GM11168 (cell line): ENCODE results near the gene PDE4D.

Experiments
- in situ Hi-C: fragments of 300-500 bp; cut with MboI; formaldehyde crosslinking; loops from one replicate; pipeline ENCODE4 v1.12.0; 2022; ENCODE audit warnings: low sequenced_read_pairs; ENCODE audit not compliant: unreplicated experiment

PDE4D gene

DNA sequence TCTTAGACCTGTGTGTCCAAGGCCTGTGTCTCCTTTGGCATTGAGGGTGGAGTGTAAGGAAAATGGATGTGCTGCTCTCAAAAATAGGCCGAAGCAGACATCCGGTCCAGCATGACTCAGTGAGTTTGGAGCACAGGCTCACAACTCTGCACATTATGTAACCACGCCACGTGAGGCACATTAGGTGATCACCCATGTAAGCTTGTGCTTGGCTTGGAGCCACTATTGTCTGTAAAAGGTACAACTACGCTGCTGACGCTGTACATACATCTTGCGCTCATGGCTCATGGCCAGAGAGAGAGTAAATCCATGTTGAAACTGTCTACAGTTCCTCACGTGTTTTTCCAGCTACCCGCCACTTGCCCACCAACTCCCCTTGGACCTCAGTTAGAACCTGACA, 177.5 kb downstream of the PDE4D start:
- in situ Hi-C loops: no loop called here

DNA sequence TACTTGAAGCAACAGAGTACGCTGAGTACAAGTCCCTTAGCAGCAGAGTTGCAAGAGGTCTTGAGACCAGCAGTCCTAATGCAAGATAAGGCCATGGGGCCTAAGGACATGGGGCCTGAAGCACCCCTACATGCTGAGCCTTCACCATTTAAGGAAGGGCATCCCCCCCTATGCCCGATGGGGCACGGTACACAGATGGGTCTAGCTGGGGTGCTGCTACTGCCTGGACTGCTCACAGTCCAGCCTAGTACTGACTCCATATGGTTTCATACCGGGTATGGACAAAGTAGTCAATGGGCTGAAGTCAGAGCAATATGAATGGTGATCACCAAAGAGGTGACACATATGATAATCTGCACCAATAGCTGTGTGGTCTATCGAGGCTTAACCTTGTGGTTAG, 178.3 kb downstream of the PDE4D start:
- in situ Hi-C loops: no loop called here

DNA sequence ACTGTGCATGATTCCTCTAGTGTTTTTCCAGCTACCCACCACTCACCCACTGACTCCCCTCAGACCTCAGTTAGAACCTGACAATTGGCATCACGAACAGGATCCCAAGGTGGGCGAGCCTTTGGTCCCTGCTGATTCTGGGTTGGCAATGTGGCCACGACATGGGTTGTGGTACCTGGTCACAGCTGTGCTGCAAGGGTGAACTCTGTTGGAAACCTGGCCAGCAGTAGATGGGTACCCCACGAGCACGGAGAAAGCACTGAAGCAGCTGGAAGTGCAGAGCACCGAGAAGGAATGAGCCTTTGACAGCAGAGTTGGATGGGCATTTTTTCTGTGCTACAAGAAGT, 180.1 kb downstream of the PDE4D start:
- in situ Hi-C loops: no loop called here

DNA sequence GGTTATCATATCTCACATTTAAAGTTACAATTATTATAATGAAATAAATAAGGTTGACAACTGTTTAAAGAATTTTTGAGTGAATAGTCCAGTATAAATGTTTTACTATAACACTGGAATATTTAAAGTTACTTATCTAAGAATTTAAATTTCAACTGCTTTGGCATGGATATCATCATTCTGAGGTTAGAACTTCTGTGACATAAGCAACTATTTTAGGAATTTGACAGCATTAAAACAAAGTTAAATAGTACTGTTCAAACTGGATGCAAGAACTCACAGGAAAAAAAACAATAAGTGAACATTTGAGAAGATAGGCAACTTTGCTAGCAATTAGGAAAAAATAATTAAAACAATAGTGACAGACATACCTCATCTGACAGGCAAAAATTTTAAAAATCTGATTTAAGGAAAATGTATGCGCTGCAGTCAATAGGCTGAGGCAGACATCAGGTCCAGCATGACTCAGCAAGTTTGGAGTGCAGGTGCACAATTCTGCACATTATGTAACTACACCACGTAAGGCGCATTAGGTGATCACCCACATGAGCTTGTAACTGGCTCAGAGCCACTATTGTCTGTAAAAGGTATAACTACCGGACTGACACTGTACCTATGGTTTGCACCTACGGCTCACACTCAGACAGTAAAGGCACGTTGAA, 180.6 kb downstream of the PDE4D start:
- in situ Hi-C loops: no loop called here

DNA sequence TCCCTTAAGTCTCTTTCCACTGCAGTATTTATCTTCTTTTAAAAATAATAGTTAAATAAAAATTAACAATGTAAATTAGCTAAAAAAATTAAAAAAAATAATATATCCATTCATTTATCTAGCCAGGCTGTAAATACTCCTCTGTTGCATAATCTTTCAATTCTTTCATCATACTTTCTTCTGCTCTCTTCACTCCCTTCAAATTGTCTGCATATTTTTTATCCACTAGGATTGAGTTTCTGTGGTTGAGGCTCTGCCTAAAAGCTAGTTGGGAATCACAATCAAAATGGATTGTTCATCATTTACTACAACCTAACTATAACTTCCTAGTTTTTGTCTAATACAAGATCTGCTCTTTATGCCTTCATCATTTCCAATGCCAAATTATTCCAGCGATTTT, 182.2 kb downstream of the PDE4D start:
- in situ Hi-C loops: no loop called here

DNA sequence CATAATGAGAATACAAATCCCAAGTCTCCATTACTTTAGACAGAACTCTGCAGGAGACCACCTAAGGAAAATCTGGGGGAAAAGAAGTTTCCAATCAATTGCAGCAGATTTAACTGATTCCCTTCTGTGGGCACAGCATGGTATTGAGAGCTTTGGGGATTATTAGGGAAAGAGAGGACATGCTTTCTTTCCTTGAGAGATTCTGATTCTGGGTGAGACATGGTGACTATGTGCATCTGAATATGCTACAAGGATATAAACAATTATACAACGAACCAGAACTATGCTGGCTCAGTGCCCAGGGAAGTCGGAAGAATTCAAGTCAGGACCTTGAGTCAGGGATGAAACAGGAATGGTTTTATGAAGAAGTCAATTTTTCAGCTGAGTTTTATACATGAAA, 183.7 kb downstream of the PDE4D start:
- in situ Hi-C loops: no loop called here

DNA sequence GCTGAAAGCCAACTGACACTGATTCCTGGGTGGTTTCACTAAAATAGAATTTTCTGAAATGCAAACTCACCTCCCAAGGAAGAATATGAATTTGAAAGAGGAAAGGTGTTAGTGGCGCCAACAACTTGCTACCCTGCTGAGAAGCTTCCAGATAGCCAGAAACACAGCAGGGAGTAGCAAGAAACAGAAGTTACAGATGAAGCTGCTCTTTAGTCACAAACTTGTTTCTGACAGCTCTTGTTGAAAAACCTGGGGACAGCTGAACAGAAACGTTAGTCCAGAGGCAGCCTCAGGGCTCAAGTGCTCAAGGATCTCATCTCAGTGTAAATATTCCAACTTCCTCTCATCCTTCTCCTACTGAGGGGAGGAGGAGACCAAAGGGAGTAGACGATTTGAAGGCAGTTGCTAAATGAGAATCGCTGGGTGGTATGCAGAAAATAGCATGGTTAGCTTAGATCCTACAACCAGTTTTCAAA, 184.1 kb downstream of the PDE4D start:
- in situ Hi-C loops: no loop called here

DNA sequence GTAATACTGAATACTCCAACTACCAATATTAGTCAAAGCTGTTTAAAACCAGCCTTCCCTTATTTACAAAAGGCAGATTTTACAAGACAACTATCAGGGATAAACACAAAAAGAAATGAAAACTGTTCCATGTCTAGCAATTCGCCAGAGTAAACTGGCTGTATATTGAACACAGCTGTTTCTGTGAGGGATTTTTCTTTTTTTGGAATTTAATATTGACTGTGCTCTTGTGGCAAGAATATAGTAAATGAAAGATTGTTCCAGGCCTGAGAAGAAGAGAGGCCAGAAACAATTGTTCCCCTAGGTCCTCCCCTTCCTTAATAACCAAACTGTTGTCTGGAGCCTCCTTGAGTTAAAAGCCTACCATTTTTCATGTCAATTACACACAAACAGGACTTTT, 188.6 kb downstream of the PDE4D start:
- in situ Hi-C loops: no loop called here

DNA sequence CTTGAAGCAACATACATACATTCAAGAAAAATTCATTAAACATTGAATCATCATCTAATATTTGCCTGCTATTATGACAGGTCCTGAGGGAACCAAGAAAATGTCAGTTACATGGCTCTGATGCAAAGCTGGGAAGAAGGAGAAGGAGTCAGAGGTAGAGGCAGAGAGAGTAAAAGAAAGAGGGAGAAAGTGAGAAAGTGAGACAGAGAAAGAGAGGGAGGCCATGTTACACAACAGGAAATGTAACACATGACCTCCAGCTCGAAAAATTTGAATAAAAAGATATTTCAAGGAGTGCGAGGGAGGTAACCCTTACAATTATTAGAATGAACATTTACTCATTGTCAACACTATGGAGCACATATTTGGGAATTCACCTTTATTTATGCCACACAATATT, 189.7 kb downstream of the PDE4D start:
- in situ Hi-C loops: no loop called here

DNA sequence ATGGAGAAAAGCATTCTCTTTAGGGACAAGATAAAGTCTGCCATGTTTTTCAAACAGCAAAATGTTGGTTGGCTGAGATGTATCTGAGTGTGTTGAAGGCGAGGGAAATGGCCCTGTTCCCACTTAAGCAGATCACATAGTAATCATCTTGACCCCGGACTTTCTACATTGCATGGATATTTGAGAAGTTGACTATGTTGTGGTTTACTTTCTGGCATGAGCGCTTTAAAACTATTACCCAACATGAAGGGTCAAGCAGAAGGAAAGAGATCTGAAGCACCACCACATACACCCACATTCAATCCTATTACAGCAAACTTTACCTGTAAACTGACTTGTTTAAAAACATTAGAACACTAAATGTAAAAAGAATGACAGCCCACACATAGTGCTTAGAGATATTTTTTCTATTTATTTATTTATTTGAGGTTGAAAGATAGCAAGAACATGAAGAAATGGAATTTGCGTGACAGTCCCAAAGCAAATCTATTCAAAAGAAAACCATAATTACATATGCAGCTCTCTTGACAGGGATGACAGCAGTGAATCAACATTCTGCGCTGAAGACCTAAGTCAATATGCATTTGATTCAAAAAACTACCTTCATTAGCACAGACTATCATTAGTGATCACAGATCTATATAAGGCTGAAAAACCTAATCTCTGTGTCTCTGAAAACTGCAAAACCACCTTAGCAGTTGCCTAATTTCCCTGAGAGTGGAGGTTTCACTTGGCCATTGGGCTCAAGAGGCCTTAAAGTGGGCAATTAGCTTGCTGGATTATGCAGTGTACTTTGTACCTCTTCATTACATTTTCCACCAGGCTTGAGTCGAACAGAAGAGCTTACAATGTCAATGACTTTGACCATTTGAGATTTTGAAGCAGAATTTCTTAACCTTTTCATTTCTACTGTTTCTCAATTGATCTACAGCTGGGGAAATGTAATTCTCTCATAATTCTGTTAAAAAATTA, 195.0 kb downstream of the PDE4D start:
- in situ Hi-C loops: no loop called here

DNA sequence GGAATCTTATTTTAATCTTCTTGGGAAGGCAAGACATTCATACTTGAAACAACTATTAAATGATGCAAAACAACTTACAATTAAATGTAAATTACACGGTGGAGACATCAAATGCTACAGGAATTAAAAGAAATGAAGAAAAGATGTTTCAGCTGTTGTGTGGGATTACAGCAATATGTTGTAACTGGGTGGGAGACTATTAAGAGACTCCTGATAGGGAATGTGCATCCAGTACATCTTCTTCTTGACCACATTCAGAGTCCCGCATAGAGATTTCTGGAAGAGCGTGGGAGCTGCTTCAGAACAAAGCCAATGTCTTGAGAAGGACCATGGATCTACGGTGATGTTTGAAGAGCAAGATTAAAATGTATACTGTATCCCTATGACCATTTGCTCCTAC, 199.1 kb downstream of the PDE4D start:
- in situ Hi-C loops: no loop called here

DNA sequence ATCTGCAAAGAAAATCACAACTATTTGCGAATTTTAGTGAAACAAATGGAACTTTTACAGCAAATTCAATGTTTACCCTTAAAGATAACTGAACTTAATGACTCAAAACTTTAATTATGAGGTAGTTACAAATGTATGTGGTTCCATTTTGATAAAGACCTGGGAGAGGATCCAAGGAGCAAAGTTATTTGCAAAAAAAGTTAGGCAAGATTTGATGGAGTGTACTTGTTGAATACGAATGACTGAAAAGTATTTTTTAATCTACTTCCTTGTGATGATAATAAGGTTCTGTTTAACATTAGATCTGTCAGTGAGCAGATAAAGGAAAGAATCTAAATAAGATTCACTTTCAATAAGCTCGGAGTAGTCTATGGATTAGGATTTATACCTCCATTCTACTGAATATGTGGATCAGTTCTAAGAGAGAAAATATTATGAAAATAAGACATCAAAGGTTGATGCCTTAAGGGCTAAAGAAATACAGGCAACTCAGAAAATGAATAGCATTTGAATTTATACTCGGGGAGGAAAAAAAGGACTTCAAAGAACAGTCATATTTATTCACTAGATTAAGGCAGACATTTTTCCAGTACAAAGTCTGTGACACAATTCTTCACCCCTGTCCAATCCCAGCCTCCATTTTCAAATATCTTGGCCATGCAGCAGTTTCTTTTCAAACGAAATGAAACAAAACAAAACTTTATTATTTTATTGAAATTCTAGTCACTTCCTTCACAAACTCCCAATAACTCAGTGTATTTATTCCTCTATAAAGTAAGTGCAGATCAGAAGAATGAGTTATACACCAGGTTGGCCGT, 199.8 kb downstream of the PDE4D start:
- in situ Hi-C loops: no loop called here

DNA sequence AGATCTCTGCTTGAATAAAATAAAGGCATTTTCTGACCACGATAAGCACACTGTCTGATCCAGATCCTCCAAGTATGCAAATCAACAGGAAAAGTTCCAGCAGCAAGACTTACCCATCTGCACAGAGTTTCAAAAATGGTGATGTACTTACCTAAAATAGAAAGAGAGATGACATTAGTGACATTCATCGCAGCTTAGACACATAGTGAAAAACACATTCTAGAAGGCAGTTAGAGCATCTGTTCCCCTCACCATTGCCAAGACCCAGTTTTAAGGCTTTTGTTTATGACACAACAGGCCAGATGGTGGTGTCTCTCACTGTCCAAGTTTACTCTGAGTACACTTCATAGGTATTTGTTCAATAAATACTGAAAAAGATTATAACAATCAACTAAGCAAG, 207.7 kb downstream of the PDE4D start:
- in situ Hi-C loops: loop anchor here (10.0 kb wide), 1 partner anchor 301 kb away; no protein-coding TSS in a partner anchor

DNA sequence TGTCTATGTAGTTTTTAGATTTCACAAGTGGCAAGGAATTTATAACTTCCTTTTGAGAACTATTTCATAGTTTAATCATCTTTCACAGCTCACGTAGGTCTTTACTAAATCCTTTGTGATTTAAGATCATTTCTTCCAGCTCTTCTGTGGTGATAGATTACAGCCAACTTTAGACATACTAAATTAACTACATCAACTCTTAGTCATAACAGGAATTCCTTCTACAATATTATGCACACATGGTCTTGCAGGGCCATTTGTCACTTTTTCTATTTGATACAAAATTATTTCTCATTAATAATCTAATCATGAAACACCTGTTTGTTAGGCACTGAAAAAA, 208.4 kb downstream of the PDE4D start:
- in situ Hi-C loops: loop anchor here (10.0 kb wide), 1 partner anchor 300 kb away; no protein-coding TSS in a partner anchor

DNA sequence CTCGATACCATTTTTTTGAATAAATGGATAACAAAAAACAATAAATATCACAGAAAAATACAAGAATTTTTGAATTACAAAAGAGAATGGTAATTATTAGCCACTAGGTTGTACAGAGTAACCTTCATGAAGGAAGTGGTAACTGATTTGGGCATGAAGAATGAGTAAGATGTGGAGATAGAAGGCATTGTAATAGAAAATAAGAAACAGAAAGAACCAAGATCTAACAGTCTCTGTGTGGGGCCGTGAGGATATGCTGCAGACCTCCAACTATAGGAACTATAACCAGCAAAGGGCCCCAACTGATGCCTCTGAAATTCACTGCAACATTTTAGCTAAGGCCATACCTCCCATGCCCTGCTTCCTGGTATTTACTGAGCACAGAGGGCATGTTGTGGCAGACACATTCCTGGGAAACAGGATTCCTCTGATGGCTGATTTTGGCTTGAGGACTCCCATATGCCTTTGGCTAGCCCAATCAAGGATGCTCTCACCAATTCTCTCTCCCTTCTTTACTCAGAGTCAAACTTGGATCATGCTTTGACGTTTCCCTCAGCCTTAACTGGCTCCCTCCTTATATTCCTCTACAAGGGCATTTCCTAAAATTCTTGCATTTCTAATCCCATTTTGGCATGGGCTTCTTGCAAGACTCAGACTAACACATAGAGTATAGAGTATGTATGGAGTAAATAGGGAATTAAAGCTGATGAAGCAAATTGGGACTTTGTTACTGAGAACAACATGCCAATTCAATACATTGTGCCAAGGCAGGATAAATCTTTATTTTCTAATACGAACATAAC, 208.9 kb downstream of the PDE4D start:
- in situ Hi-C loops: loop anchor here (10.0 kb wide), 1 partner anchor 300 kb away; no protein-coding TSS in a partner anchor

DNA sequence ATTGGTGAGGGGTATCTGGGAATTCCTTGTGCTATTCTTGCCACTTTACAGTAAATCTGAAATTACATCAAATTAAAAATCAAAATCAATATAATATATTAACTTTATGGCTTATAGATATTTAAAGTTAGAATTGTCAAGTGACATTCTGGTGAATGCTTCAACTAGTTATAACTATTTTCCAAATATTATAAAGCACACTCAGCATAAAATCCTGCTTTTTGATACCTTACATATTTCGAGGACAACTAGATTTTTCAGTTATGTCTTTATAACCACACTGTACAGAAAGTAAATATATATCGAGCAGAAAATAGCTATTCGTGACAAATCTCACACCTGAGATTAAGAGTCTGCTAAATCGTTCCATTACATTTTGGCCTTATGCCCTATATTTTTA, 210.2 kb downstream of the PDE4D start:
- in situ Hi-C loops: loop anchor here (10.0 kb wide), 1 partner anchor 299 kb away; no protein-coding TSS in a partner anchor

DNA sequence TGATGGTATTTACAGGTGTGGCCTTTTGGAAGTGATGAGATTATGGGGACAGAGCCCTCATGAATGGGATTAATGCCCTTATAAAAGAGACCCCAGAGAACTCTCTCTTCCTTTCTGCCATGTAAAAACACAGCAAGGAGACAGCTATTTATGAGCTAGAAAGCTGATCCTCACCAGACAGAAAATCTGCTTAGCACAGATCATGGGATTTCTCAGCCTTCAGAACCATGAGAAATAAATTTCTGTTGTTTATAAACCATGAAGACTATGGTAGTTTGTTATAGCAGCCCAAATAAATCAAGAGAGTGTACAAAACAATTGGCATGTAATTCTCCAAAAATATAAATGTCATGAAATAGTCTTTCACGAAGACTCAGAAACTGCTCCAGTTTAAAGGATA, 211.0 kb downstream of the PDE4D start:
- in situ Hi-C loops: loop anchor here (10.0 kb wide), 1 partner anchor 298 kb away; no protein-coding TSS in a partner anchor

DNA sequence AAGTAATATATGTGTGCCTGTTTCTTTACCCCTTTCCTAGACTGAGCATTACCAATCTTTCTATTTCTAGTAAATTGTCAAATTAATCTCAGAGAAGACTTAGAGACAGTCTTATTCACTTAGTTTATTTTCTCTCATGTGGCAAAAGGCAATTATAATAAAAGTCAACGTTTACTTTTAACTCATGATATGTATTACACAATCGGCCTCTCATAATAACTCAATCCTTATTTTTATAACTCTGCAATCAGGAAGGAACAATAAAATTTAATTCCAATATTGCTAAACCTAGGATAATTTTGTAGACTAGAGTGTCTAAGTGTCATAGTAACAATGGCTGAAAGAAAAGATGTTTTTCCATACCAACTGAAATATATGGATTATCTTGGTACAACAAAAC, 214.6 kb downstream of the PDE4D start:
- in situ Hi-C loops: no loop called here

DNA sequence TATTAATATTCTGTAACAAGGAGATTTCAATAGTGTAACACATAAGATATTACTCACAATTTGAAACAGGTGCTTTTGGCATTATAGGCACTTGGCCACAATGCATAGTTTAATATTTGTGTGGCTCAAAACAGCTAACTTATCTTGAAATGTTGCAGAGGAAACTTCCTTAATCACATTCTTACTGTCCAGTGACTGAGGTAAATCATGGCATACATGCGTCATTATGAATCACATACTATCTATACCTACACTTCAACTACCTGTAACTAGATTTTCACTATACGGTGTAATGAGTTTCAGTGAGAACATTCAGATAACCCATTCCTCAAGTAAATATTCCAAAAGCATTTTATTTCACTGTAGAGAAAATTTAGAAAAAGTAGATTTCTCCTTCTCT, 218.8 kb downstream of the PDE4D start:
- in situ Hi-C loops: no loop called here
